LNCaP clone FGC (cell line): Measurements from ENCODE around the gene RPL22.
A peak's percentile ranks its signal among the peaks of the same experiment; 100 is the strongest.
"Not testable (repeated sequence)": the region's sequence is repeated elsewhere in the genome, so short reads cannot be mapped to it uniquely, and the experiment has no call there.

ENCODE experiments used
- DNase-seq: peaks from one replicate; pipeline ENCODE4 v3.0.0-alpha.2; 2011; ENCODE audit warnings: low read depth
- H3K4me3 ChIP-seq: 2 replicates; pipeline ENCODE4 v1.5.1; 2011; ENCODE audit warnings: mild to moderate bottlenecking, low read depth, low read length, control low read depth
- TF ChIP-seq, protein P1 (sequence below): IDR thresholded peaks from 2 replicates; pipeline ENCODE4 v1.5.1; 2012; ENCODE audit warnings: mild to moderate bottlenecking; ENCODE audit not compliant: control insufficient read depth, insufficient read depth; ENCODE audit errors: extremely low read depth

RPL22 gene

GRCh38 chr1:6224718-6225117 is 25.3 kb upstream of the RPL22 start:
- H3K4me3 ChIP-seq, result no peak overlapping the region
- TF ChIP-seq, protein P1, sequence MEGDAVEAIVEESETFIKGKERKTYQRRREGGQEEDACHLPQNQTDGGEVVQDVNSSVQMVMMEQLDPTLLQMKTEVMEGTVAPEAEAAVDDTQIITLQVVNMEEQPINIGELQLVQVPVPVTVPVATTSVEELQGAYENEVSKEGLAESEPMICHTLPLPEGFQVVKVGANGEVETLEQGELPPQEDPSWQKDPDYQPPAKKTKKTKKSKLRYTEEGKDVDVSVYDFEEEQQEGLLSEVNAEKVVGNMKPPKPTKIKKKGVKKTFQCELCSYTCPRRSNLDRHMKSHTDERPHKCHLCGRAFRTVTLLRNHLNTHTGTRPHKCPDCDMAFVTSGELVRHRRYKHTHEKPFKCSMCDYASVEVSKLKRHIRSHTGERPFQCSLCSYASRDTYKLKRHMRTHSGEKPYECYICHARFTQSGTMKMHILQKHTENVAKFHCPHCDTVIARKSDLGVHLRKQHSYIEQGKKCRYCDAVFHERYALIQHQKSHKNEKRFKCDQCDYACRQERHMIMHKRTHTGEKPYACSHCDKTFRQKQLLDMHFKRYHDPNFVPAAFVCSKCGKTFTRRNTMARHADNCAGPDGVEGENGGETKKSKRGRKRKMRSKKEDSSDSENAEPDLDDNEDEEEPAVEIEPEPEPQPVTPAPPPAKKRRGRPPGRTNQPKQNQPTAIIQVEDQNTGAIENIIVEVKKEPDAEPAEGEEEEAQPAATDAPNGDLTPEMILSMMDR, result no peak
- no peak for DNase-seq

DNA sequence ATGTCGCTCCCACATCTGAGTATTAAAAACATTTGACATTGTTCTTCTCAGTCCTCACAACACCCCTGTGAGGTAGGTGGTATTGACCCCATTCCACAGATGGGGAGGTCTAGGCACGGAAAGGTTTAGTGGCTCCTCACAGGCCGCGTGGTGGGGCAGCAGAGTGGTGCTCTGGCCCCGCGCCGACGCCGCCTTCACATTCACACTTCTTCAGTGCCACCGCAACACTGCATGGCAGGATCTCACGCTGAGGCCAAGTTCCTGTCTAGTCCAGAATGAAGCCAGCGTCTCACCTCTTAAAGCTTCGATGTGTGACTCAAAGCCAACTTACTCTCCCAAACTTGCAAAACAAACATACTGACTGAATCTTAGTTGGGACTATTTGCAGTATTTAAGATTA is 24.2 kb upstream of the RPL22 start:
- no peak for DNase-seq
- H3K4me3 ChIP-seq, result no peak overlapping the region
- TF ChIP-seq, protein P1, result no peak

DNA sequence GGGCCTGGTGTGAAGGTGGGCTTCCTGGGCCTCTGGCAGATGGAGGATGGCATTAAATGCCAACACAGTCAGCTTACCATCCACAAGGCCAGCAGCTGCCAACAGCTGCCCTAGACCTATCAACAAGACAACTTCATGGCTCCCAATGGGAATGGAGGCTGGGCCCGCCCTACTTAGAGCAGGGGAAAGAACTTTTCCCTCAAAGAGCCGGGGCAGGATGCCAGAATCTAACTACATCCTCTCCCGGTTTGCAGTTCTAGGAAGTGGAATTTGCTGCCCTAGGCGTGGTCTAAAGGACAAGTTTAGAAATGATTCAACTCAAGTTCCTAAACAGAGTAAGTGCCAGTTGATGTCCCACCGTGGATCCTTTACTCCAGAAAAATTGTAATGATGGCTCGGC is 23.2 kb upstream of the RPL22 start:
- DNase-seq, result no peak
- TF ChIP-seq, protein P1, result no peak
- H3K4me3 ChIP-seq, result no peak overlapping the region

- TF ChIP-seq, protein P1, result no peak
- H3K4me3 ChIP-seq, result no peak overlapping the region
- no peak for DNase-seq
Observed at GRCh38 chr1:6221210-6221784, 21.9 kb upstream of the RPL22 start.

GRCh38 chr1:6220236-6220635 is 20.8 kb upstream of the RPL22 start:
- H3K4me3 ChIP-seq, result no peak overlapping the region

DNA sequence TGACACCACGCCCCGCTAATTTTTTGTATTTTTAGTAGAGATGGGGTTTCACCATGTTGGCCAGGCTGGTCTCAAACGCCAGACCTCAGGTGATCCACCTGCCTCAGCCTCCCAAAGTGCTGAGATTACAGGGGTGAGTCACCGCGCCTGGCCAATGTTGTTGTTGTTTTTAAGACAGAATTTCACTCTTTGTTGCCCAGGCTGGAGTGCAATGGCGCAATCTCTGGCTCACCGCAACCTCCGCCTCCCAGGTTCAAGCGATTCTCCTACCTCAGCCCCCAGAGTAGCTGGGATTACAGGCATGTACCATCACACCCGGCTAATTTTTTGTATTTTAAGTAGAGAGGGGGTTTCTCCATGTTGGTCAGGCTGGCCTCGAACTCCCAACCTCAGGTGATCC is 20.2 kb upstream of the RPL22 start:
- DNase-seq, result not testable (repeated sequence)

More at GRCh38 chr1:6220236-6220635, 20.8 kb upstream of the RPL22 start:
- DNase-seq, result peak; percentile 45
- TF ChIP-seq, protein P1, result no peak

DNA sequence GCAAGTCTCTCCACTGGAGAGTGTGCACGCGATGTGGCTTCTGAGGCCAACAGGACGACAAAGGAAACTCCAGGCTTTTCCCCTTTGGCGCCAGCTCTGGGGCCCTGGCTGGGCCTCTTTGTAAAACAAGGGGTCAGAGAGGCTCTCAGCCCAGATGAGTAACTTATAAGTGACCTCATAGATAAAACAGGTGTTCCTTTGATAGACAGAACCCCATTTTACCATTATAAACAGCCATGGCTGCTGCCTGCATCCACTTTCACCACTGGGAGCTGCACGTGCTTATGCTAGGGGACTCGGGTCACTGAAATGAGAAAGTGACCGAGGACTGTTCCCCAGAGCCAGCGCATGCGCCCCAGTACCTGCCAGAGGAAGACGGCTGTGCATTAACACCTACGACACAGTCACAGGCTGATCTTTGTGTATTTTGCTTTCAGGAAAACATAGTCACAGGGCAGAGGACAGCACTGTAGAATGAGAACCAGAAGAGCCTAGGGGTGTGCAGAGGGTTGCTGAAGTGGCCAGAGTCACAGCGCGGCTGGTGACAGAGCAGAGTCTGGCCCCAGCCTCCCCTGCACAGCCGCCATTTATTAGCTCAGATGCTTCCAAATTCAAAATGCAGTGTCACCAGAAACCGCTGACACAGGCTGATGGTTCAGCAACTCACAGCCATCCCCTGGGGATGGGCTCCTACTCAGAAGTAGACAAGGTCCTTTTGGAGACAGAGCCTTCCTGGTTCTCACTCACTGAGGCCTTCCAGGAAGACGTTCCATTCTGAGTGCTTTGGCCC is 19.2 kb upstream of the RPL22 start:
- TF ChIP-seq, protein P1, result no peak
- no peak for DNase-seq
- no peak overlapping the region for H3K4me3 ChIP-seq

More for the DNA sequence above, 20.2 kb upstream of the RPL22 start:
- H3K4me3 ChIP-seq, result not testable (repeated sequence)
